SU-DHL-6 (cell line): Measurements from ENCODE around the gene FRMD3.

ENCODE experiments used
- H2AFZ ChIP-seq: fragments of 200-600 bp; sonication (generic); 2 replicates; pipeline ENCODE4 v1.6.1; 2014; ENCODE audit warnings: low read depth, mild to moderate bottlenecking, moderate library complexity, mixed read lengths, antibody characterized with exemption, low read length; ENCODE audit not compliant: severe bottlenecking
- H3F3A ChIP-seq: fragments of 200-600 bp; shearing (Covaris generic); 2 replicates; pipeline ENCODE4 v1.6.0; 2016; ENCODE audit warnings: antibody characterized with exemption, mild to moderate bottlenecking; ENCODE audit not compliant: insufficient read depth
- H3K27ac ChIP-seq: fragments of 200-600 bp; sonication (generic); 2 replicates; pipeline ENCODE4 v1.5.1; 2016; ENCODE audit warnings: low read depth, mild to moderate bottlenecking, low read length, moderate library complexity, mixed read lengths
- H3K27me3 ChIP-seq: fragments of 200-600 bp; sonication (generic), shearing (Covaris generic); 2 replicates; pipeline ENCODE4 v1.6.0; 2014; ENCODE audit warnings: mild to moderate bottlenecking, low read length
- H3K36me3 ChIP-seq: fragments of 200-600 bp; sonication (generic); 2 replicates; pipeline ENCODE4 v1.6.1; 2014; ENCODE audit warnings: mild to moderate bottlenecking, low read length, mixed read lengths
- H3K4me2 ChIP-seq: fragments of 300-600, 200-600 bp; shearing (Covaris generic), sonication (generic); 2 replicates; pipeline ENCODE4 v1.6.0; 2014; ENCODE audit warnings: low read length, low read depth, mild to moderate bottlenecking; ENCODE audit not compliant: poor library complexity, severe bottlenecking
- H3K4me3 ChIP-seq: fragments of 200-600 bp; sonication (generic); 2 replicates; pipeline ENCODE4 v1.5.1; 2014; ENCODE audit warnings: antibody characterized with exemption, low read length, mild to moderate bottlenecking, mixed read lengths; ENCODE audit not compliant: insufficient read depth, poor library complexity, severe bottlenecking
- H3K79me2 ChIP-seq: fragments of 200-600 bp; sonication (generic); 2 replicates; pipeline ENCODE4 v1.6.1; 2014; ENCODE audit warnings: mild to moderate bottlenecking, low read length, moderate library complexity; ENCODE audit not compliant: insufficient read depth
- H3K9ac ChIP-seq: fragments of 200-600 bp; sonication (generic); 2 replicates; pipeline ENCODE4 v1.7.0; 2014; ENCODE audit warnings: mild to moderate bottlenecking, low read length
- H3K9me2 ChIP-seq: fragments of 200-600 bp; sonication (generic); replicated peaks from 2 replicates; pipeline ENCODE4 v1.6.1; 2014; ENCODE audit warnings: low read length; ENCODE audit not compliant: insufficient read depth
- H3K9me3 ChIP-seq: fragments of 200-600 bp; sonication (generic); 2 replicates; pipeline ENCODE4 v1.6.1; 2014; ENCODE audit warnings: low read length, mixed read lengths; ENCODE audit not compliant: insufficient read depth
- H4K20me1 ChIP-seq: fragments of 200-600 bp; sonication (generic); 2 replicates; pipeline ENCODE4 v1.6.1; 2014; ENCODE audit warnings: low read depth, mild to moderate bottlenecking, antibody characterized with exemption, low read length, moderate library complexity, mixed read lengths
- EZH2phosphoT487 ChIP-seq: fragments of 200-600 bp; sonication (generic), shearing (Covaris generic); conservative IDR thresholded peaks from 2 replicates; pipeline ENCODE4 v1.6.1; 2018; ENCODE audit warnings: mild to moderate bottlenecking, antibody characterized with exemption, low read length, moderate library complexity, mixed read lengths
- TF ChIP-seq, protein P1 (sequence below): fragments of 200-600 bp; sonication (generic); IDR thresholded peaks from one replicate; pipeline ENCODE4 v1.5.1; 2017; ENCODE audit warnings: antibody characterized with exemption, mild to moderate bottlenecking, low read length, moderate library complexity; ENCODE audit not compliant: insufficient read depth, poor library complexity, severe bottlenecking

FRMD3 gene

DNA sequence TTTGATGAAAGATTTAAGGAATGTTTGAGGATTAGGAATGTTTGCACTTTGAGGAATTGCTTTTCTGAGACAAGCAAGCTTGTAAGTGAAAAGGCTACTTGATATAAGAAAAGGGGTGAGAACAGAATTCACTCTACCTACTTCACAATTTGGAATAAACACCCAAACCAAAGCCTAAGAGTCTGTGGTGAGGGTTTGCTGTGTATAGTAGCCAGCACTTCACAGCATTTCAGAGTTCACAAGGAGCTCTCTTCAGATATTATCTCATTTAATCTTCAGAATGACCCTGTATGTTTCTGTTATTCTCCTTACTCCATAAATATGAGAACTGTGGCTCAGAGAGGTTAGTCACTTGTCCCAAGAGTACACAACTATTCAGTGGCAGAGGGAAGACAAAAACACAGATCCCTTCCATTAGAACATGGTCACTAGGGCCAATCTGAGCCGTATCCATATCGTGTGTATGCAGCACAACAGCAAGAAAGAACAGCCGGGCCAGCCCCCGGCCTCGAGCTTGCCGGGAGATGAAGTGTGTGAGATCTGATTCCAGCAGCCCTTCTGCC is 92.4 kb downstream of the FRMD3 start:
- Histone ChIP-seq H3K9me3 (no peaks in the 10 kb centered on the region), H4K20me1 (no peaks in the 10 kb centered on the region), H3K9ac (no peak overlapping the region), H3K79me2 (no peaks in the 10 kb centered on the region), H3K4me2 (no peak overlapping the region), H3K27ac (no peak overlapping the region), H3K36me3 (no peaks in the 10 kb centered on the region), H3K27me3 (no peaks in the 10 kb centered on the region), H3K9me2 (no peaks in the 10 kb centered on the region), H3F3A (no peaks in the 10 kb centered on the region), H2AFZ (no peak overlapping the region), H3K4me3 (no peak overlapping the region)
- TF ChIP-seq, protein P1, sequence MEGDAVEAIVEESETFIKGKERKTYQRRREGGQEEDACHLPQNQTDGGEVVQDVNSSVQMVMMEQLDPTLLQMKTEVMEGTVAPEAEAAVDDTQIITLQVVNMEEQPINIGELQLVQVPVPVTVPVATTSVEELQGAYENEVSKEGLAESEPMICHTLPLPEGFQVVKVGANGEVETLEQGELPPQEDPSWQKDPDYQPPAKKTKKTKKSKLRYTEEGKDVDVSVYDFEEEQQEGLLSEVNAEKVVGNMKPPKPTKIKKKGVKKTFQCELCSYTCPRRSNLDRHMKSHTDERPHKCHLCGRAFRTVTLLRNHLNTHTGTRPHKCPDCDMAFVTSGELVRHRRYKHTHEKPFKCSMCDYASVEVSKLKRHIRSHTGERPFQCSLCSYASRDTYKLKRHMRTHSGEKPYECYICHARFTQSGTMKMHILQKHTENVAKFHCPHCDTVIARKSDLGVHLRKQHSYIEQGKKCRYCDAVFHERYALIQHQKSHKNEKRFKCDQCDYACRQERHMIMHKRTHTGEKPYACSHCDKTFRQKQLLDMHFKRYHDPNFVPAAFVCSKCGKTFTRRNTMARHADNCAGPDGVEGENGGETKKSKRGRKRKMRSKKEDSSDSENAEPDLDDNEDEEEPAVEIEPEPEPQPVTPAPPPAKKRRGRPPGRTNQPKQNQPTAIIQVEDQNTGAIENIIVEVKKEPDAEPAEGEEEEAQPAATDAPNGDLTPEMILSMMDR = no peak
- no peak for TF ChIP-seq EZH2phosphoT487

DNA sequence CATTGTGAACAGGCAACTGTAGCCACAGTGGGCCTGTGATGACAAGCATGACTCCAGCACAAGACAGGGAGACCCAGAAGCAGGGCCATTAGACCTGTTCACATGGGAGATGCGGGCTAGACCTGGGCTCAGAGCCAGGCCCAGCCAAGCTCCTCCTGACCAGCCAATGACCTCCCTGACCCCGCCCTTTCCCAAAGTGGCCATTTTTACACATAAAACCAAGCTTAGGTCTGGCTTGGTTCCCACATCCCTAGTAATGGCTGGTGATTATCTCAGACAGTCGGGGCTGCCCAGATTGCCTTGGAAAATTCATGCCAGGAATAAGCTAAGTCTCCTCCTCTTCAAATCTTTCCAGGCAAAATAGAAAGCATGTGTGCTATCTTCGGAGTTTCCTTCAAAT is 94.1 kb downstream of the FRMD3 start:
- no peaks in the 10 kb centered on the region for H3K27me3 ChIP-seq

DNA sequence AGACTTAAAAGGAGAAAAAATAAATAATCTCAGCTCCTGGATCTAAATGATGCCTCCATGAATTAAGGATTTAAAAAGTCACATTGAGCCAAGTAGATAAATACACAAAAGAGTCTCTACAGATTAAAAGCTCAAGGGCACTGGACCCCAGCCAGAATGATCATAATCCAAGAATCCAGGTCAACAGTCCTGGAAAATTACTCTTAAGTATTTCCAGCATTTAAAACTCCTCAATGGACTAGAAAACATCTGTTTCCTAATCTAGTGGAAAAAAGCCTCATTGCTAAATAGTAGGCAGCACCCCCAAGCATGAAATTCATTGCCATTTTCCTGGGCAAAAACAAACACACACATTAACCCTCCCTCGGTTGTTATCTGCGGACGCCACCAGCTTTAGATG is 96.8 kb downstream of the FRMD3 start:
- H2AFZ ChIP-seq = no peak overlapping the region
- H3K9me3 ChIP-seq = no peaks in the 10 kb centered on the region
- no peaks in the 10 kb centered on the region for H3K79me2 ChIP-seq
- H3K27me3 ChIP-seq = no peaks in the 10 kb centered on the region
- H3K36me3 ChIP-seq = no peaks in the 10 kb centered on the region
- H3K9me2 ChIP-seq = no peaks in the 10 kb centered on the region
- no peak overlapping the region for H3K27ac ChIP-seq
- H3F3A ChIP-seq = no peaks in the 10 kb centered on the region
- H3K4me2 ChIP-seq = no peak overlapping the region
- H3K9ac ChIP-seq = no peak overlapping the region
- no peaks in the 10 kb centered on the region for H4K20me1 ChIP-seq
- no peak overlapping the region for H3K4me3 ChIP-seq
- TF ChIP-seq, protein P1 = no peak
- TF ChIP-seq EZH2phosphoT487 = no peak

More for the DNA sequence above, 94.1 kb downstream of the FRMD3 start:
- no peak overlapping the region for H3K27ac ChIP-seq
- H3K79me2 ChIP-seq = no peaks in the 10 kb centered on the region
- H3K9me3 ChIP-seq = no peaks in the 10 kb centered on the region
- H3K9ac ChIP-seq = no peak overlapping the region
- no peaks in the 10 kb centered on the region for H4K20me1 ChIP-seq
- H3K4me3 ChIP-seq = no peak overlapping the region
- H3K4me2 ChIP-seq = no peak overlapping the region
- TF ChIP-seq, protein P1 = no peak
- no peak for TF ChIP-seq EZH2phosphoT487
- H2AFZ ChIP-seq = no peak overlapping the region
- H3K9me2 ChIP-seq = no peaks in the 10 kb centered on the region
- H3F3A ChIP-seq = no peaks in the 10 kb centered on the region
- no peaks in the 10 kb centered on the region for H3K36me3 ChIP-seq

DNA sequence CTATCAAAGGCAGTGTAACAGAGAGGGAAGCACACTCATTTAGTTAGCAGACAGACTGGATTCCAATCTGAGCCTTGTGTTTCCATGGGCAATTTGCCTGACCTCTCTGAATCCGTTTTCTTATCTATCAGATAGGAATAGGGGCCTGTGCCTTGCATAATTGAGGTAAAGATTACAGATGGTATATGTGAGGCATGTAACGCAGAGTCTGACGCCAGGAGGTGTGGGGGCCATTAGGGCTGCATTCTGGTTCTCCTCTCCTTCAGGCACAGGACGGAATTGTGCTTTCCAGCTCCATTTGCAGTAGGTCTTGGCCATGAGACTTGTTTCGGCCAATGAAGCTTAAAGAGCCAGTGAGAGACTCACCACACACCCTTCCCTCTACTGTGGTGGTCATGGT is 97.6 kb downstream of the FRMD3 start:
- Histone ChIP-seq H3F3A (no peaks in the 10 kb centered on the region), H3K27me3 (no peaks in the 10 kb centered on the region), H3K36me3 (no peaks in the 10 kb centered on the region), H2AFZ (no peak overlapping the region), H3K27ac (no peak overlapping the region), H4K20me1 (no peaks in the 10 kb centered on the region), H3K4me3 (no peak overlapping the region), H3K4me2 (no peak overlapping the region), H3K9me2 (no peaks in the 10 kb centered on the region), H3K79me2 (no peaks in the 10 kb centered on the region), H3K9me3 (no peaks in the 10 kb centered on the region), H3K9ac (no peak overlapping the region)
- TF ChIP-seq, protein P1 = no peak
- TF ChIP-seq EZH2phosphoT487 = no peak
